Panc1 (cell line): ENCODE measurements around the gene KNG1. TPM values are rescaled to one million over a fixed set of nuclear protein-coding genes. Genes with fewer than 3 reads are reported as not detected.
"Not testable (repeated sequence)": the region's sequence is repeated elsewhere in the genome, so short reads cannot be mapped to it uniquely, and the experiment has no call there.

Source experiments
- ATAC-seq: fragments of 200-7000 bp; cut with Tn5 transposase; 2 replicates; pipeline ENCODE4 v1.9.1; 2020; ENCODE audit warnings: mild to moderate bottlenecking, moderate library complexity
- BruUV-seq: library from RNA; stranded (reverse); fragments of 400-500 nt; replicated peaks from 2 replicates; lab custom pipeline; 2021; lab: Mats Ljungman, UMichigan
- CTCF ChIA-PET: fragments of 300-600 bp; sonication (Branson Sonifier 250); formaldehyde crosslinking; loops from one replicate; lab custom pipeline; 2022; ENCODE audit warnings: antibody characterized with exemption; lab: Charles Lee
- POLR2A ChIA-PET: fragments of 300-600 bp; sonication (Branson Sonifier 250); formaldehyde crosslinking; loops from one replicate; lab custom pipeline; 2022; ENCODE audit warnings: antibody characterized with exemption; lab: Charles Lee
- DNase-seq: peaks from one replicate; pipeline ENCODE4 v3.0.0-alpha.2; 2010; ENCODE audit warnings: low read depth, low spot score
- H3K27ac ChIP-seq: 2 replicates; pipeline ENCODE4 v1.5.1; 2011; ENCODE audit warnings: mild to moderate bottlenecking, low read length, inconsistent platforms
- H3K27me3 ChIP-seq: fragments of 200-500 bp; sonication (Bioruptor generic); 2 replicates; pipeline ENCODE4 v1.6.0; 2014; ENCODE audit warnings: low read length, inconsistent platforms; ENCODE audit not compliant: control insufficient read depth, insufficient read depth
- H3K36me3 ChIP-seq: fragments of 200-500 bp; sonication (Bioruptor generic); 2 replicates; pipeline ENCODE4 v1.5.1; 2014; ENCODE audit warnings: inconsistent platforms, mild to moderate bottlenecking, low read length, moderate library complexity; ENCODE audit not compliant: control insufficient read depth, insufficient read depth
- H3K4me1 ChIP-seq: 2 replicates; pipeline ENCODE4 v1.5.1; 2011; ENCODE audit warnings: inconsistent platforms, mild to moderate bottlenecking, low read length, moderate library complexity; ENCODE audit not compliant: control insufficient read depth, insufficient read depth
- H3K4me3 ChIP-seq, 2 experiments: 2 replicates each; pipeline ENCODE4 v1.5.1; 2011 to 2012; ENCODE audit warnings: low read depth in 2 of 2, low read length in 2 of 2, mild to moderate bottlenecking in 2 of 2, inconsistent platforms in 1 of 2, moderate library complexity in 1 of 2
- H3K9me3 ChIP-seq: fragments of 200-500 bp; sonication (Bioruptor generic); 2 replicates; pipeline ENCODE4 v1.5.1; 2014; ENCODE audit warnings: low read depth, mild to moderate bottlenecking, inconsistent platforms, low read length, moderate library complexity; ENCODE audit not compliant: control insufficient read depth, insufficient read depth
- POLR2AphosphoS5 ChIP-seq: IDR thresholded peaks from 2 replicates; pipeline ENCODE4 v1.6.1; 2012; ENCODE audit warnings: mild to moderate bottlenecking, low read depth, low read length, moderate library complexity
- SIN3A ChIP-seq: IDR thresholded peaks from 2 replicates; pipeline ENCODE4 v1.6.1; 2012; ENCODE audit warnings: low read depth, mild to moderate bottlenecking, low read length, moderate library complexity, borderline replicate concordance; ENCODE audit not compliant: insufficient read depth
- TCF7L2 ChIP-seq: IDR thresholded peaks from 2 replicates; pipeline ENCODE4 v1.6.1; 2011; ENCODE audit warnings: mild to moderate bottlenecking, low read depth, low read length, inconsistent platforms
- in situ Hi-C: cut with HindIII; loops from 2 replicates; pipeline ENCODE4 v1.10.0; 2016; ENCODE audit warnings: low sequenced_read_pairs, low pct_unique_long_range_greater_than_20kb
- intact Hi-C: fragments of 100-400 bp; cut with micrococcal nuclease; formaldehyde crosslinking; loops from one replicate; pipeline ENCODE4 v1.10.0; 2022; ENCODE audit not compliant: unreplicated experiment
- total RNA-seq: library from RNA; stranded (reverse); gene quantifications from one replicate; pipeline ENCODE4 v1.2.1, GENCODE V29; 2021; ENCODE audit not compliant: unreplicated experiment
- TF ChIP-seq, protein P1 (sequence below): fragments of 450-650 bp; IDR thresholded peaks from 2 replicates; pipeline ENCODE4 v1.5.1; 2017; ENCODE audit warnings: mild to moderate bottlenecking
- TF ChIP-seq, protein P2 (sequence below), 2 experiments: IDR thresholded peaks; 2 replicates each; pipeline ENCODE4 v1.6.1; 2011 to 2012; ENCODE audit warnings: low read depth in 2 of 2, control low read depth in 1 of 2, low read length in 1 of 2, mild to moderate bottlenecking in 1 of 2, moderate library complexity in 1 of 2; ENCODE audit not compliant: insufficient read depth in 1 of 2

Gene KNG1
- total RNA-seq, 1 experiment from 2014 or later: 0.23 TPM

DNA sequence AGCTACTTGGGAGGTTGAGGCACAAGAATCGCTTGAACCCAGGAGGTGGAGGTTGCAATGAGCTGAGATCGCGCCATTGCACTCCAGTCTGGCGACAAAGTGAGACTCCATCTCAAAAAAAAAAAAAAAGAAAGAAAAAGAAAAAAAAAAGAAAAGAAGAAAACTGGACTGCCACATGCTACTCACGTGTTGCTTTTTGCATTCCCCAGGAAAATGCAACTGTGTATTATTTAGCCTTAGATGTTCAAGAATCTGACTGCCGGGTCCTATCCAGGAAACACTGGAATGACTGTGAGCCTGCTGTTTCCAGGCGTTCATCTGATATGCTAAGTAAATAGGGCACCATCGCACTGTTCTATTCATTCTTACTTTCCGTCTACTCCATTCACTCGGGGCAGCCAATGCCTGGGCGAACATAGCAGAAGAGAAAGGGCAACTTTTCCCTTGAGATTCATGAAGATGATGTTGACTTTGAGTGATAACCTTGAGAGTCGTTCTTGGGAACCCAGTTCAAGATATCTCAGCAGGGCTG is 30.0 kb upstream of the KNG1 start:
- TF ChIP-seq POLR2AphosphoS5 (no peak), TCF7L2 (no peak), SIN3A (no peak)
- TF ChIP-seq, protein P1, sequence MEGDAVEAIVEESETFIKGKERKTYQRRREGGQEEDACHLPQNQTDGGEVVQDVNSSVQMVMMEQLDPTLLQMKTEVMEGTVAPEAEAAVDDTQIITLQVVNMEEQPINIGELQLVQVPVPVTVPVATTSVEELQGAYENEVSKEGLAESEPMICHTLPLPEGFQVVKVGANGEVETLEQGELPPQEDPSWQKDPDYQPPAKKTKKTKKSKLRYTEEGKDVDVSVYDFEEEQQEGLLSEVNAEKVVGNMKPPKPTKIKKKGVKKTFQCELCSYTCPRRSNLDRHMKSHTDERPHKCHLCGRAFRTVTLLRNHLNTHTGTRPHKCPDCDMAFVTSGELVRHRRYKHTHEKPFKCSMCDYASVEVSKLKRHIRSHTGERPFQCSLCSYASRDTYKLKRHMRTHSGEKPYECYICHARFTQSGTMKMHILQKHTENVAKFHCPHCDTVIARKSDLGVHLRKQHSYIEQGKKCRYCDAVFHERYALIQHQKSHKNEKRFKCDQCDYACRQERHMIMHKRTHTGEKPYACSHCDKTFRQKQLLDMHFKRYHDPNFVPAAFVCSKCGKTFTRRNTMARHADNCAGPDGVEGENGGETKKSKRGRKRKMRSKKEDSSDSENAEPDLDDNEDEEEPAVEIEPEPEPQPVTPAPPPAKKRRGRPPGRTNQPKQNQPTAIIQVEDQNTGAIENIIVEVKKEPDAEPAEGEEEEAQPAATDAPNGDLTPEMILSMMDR: no peak
- TF ChIP-seq, protein P2, sequence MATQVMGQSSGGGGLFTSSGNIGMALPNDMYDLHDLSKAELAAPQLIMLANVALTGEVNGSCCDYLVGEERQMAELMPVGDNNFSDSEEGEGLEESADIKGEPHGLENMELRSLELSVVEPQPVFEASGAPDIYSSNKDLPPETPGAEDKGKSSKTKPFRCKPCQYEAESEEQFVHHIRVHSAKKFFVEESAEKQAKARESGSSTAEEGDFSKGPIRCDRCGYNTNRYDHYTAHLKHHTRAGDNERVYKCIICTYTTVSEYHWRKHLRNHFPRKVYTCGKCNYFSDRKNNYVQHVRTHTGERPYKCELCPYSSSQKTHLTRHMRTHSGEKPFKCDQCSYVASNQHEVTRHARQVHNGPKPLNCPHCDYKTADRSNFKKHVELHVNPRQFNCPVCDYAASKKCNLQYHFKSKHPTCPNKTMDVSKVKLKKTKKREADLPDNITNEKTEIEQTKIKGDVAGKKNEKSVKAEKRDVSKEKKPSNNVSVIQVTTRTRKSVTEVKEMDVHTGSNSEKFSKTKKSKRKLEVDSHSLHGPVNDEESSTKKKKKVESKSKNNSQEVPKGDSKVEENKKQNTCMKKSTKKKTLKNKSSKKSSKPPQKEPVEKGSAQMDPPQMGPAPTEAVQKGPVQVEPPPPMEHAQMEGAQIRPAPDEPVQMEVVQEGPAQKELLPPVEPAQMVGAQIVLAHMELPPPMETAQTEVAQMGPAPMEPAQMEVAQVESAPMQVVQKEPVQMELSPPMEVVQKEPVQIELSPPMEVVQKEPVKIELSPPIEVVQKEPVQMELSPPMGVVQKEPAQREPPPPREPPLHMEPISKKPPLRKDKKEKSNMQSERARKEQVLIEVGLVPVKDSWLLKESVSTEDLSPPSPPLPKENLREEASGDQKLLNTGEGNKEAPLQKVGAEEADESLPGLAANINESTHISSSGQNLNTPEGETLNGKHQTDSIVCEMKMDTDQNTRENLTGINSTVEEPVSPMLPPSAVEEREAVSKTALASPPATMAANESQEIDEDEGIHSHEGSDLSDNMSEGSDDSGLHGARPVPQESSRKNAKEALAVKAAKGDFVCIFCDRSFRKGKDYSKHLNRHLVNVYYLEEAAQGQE (IDR thresholded peaks at IDR 0.05; ENCODE audit: insufficient read depth in 1 of 2, low read depth in 2 of 2, low read length in 1 of 2): no peak
- in situ Hi-C loops (no loop called here), intact Hi-C loops (no loop called here)
- no peak overlapping the region for H3K4me3 ChIP-seq
- BruUV-seq: no TSS peak
- ATAC-seq (no peak), DNase-seq (no peak)
- H3K4me1 ChIP-seq: no peaks in the 10 kb centered on the region
- CTCF ChIA-PET: no interaction called here
- no peaks in the 10 kb centered on the region for H3K9me3 ChIP-seq
- H3K27ac ChIP-seq: no peak overlapping the region
- POLR2A ChIA-PET: no interaction called here
- no peaks in the 10 kb centered on the region for H3K36me3 ChIP-seq
- peaks cover 9% of the 10 kb centered on the region; the same call in 1 of the 2 replicates for H3K27me3 ChIP-seq

DNA sequence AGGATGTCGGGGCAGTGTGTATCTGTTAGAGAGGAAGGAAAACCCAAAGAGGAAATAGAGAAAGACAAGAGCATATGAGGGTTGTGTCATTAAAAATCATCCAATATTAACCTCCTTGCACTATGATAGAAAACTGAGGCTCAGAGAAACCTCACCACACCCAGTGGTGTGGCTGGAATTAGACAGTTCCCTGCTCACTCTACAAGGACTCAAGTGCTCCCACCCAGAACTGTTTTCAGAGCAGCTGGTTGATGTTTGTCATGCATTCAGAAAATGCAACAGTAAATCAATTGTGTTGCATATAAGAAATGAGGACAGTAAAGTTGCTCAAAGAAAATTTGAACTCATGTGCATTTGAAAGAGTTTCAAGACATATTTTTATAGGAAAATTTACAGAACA is 26.9 kb upstream of the KNG1 start:
- CTCF ChIA-PET, H3K9me3 ChIP-seq, H3K27ac ChIP-seq, H3K36me3 ChIP-seq, H3K27me3 ChIP-seq, H3K4me3 ChIP-seq, H3K4me1 ChIP-seq, POLR2A ChIA-PET, BruUV-seq, intact Hi-C loops, in situ Hi-C loops, ATAC-seq, DNase-seq: not testable (repeated sequence)

DNA sequence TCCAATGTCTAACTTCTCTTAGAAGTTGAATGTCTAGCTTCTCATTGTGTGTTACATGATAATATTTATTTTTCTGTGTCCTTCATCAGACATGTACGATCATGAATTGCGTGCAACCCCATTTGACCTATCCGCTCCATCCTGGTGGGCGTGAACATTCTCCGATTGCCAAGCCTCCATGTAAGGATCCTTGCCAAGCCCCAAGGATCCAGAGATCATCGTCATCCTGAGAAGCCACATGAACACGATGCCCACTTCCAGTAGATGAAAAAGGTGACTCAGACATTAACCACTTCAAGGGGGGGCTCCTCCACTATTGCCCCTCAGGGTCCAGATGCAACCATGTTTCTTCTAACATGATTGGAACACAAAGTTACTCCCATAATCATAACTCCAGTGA is 25.5 kb upstream of the KNG1 start:
- in situ Hi-C loops: no loop called here
- TF ChIP-seq SIN3A (no peak), TCF7L2 (no peak), POLR2AphosphoS5 (no peak)
- TF ChIP-seq, protein P2 (IDR thresholded peaks at IDR 0.05; ENCODE audit: insufficient read depth in 1 of 2, low read depth in 2 of 2, low read length in 1 of 2): no peak
- TF ChIP-seq, protein P1: no peak
- H3K4me1 ChIP-seq: no peaks in the 10 kb centered on the region
- no peak overlapping the region for H3K4me3 ChIP-seq
- ATAC-seq (no peak), DNase-seq (no peak)
- POLR2A ChIA-PET: no interaction called here
- BruUV-seq: no TSS peak
- H3K9me3 ChIP-seq: no peaks in the 10 kb centered on the region
- no peak overlapping the region for H3K27ac ChIP-seq
- peaks cover 9% of the 10 kb centered on the region; the same call in 1 of the 2 replicates for H3K27me3 ChIP-seq
- no peaks in the 10 kb centered on the region for H3K36me3 ChIP-seq
- CTCF ChIA-PET: no interaction called here
- intact Hi-C loops: no loop called here
